HL-60 (cell line): ENCODE results near the gene CAMTA1.

Source experiments
- DNase-seq, 2 experiments: peaks; one replicate each; pipeline ENCODE4 v3.0.0-alpha.2; 2010 to 2020; ENCODE audit warnings: low read depth in 1 of 2, low spot score in 1 of 2
- H3K27ac ChIP-seq: fragments of 250-450 bp; sonication (Bioruptor Pico); replicated peaks from 2 replicates; pipeline ENCODE4 v1.5.1; 2020; ENCODE audit warnings: mild to moderate bottlenecking, moderate library complexity
- H3K27me3 ChIP-seq: fragments of 250-450 bp; sonication (Bioruptor Pico); 2 replicates; pipeline ENCODE4 v1.5.1; 2021; ENCODE audit warnings: mild to moderate bottlenecking, moderate library complexity; ENCODE audit not compliant: insufficient read depth, poor library complexity, severe bottlenecking
- H3K4me3 ChIP-seq: replicated peaks from 2 replicates; pipeline ENCODE4 v1.5.1; 2011; ENCODE audit warnings: mild to moderate bottlenecking, control low read depth, low read length; ENCODE audit not compliant: insufficient read depth
- CTCF ChIP-seq: IDR thresholded peaks from one replicate; pipeline ENCODE4 v1.5.1; 2011; ENCODE audit warnings: low read length, control low read depth, inconsistent platforms; ENCODE audit not compliant: insufficient read depth
- GABPA ChIP-seq: IDR thresholded peaks from 2 replicates; pipeline ENCODE4 v1.6.1; 2012; ENCODE audit warnings: low read depth
- POLR2AphosphoS5 ChIP-seq: IDR thresholded peaks from 2 replicates; pipeline ENCODE4 v1.6.1; 2012; ENCODE audit warnings: low read depth
- REST ChIP-seq: IDR thresholded peaks from 2 replicates; pipeline ENCODE4 v1.6.1; 2012; ENCODE audit warnings: low read depth; ENCODE audit not compliant: insufficient replicate concordance
- SPI1 ChIP-seq: IDR thresholded peaks from 2 replicates; pipeline ENCODE4 v1.6.1; 2012; ENCODE audit warnings: low read depth, mild to moderate bottlenecking, borderline replicate concordance

CAMTA1 gene

GRCh38 chr1:7652515-7653098 is 867.4 kb downstream of the CAMTA1 start:
- no peaks in the 10 kb centered on the region for H3K27me3 ChIP-seq
- TF ChIP-seq REST (no peak), SPI1 (no peak), GABPA (no peak), CTCF (no peak), POLR2AphosphoS5 (no peak)
- no peak for DNase-seq

GRCh38 chr1:7654725-7655124 is 869.5 kb downstream of the CAMTA1 start:
- Histone ChIP-seq H3K27me3 (no peaks in the 10 kb centered on the region), H3K4me3 (no peak overlapping the region), H3K27ac (no peak overlapping the region)
- DNase-seq, result no peak
- TF ChIP-seq SPI1 (no peak), GABPA (no peak), CTCF (no peak), POLR2AphosphoS5 (no peak), REST (no peak)

More at GRCh38 chr1:7652515-7653098, 867.4 kb downstream of the CAMTA1 start:
- H3K27ac ChIP-seq, result no peak overlapping the region
- no peak overlapping the region for H3K4me3 ChIP-seq

- no peak for TF ChIP-seq SPI1
- TF ChIP-seq CTCF, result no peak
- TF ChIP-seq REST, result no peak
- no peak for TF ChIP-seq POLR2AphosphoS5
- TF ChIP-seq GABPA, result no peak
- Histone ChIP-seq H3K4me3 (no peak overlapping the region), H3K27ac (no peak overlapping the region), H3K27me3 (no peaks in the 10 kb centered on the region)
- no peak for DNase-seq
These were observed 870.1 kb downstream of the CAMTA1 start for GRCh38 chr1:7655354-7655753.
